ENCODE measurements around the gene KCTD17.

GRCh38 chr22:37100589-37101127 lies 49.1 kb downstream of the KCTD17 start:
- no peak for TF ChIP-seq EZH2 (IDR thresholded peaks at IDR 0.05; ENCODE audit: borderline replicate concordance, low read depth, low read length, poor library complexity, severe bottlenecking)
- TF ChIP-seq CTCF (conservative IDR thresholded peaks at IDR 0.05; ENCODE audit: low read depth, low read length) = no peak

All from A673 (cell line).